Measurements from ENCODE around the gene FRAT1.

GRCh38 chr10:97363071-97363470 is 44.0 kb downstream of the FRAT1 start:
- TF ChIP-seq CTCF (IDR thresholded peaks at IDR 0.05) (no peak), POLR2A (IDR thresholded peaks at IDR 0.05) (no peak), POLR2AphosphoS5 (IDR thresholded peaks at IDR 0.05) (no peak)

Data from prostate gland (tissue), 2 donors.